ENCODE measurements around the gene RAB9A.

GRCh38 chrX:13658602-13659001, 30.3 kb upstream of the RAB9A start:
- peak; percentile 67 for TF ChIP-seq CTCF (conservative IDR thresholded peaks at IDR 0.05; ENCODE audit: low read length)
- TF ChIP-seq EZH2phosphoT487 (IDR thresholded peaks at IDR 0.05; ENCODE audit: borderline replicate concordance), result no peak

All from Loucy (cell line).